Measurements from ENCODE around the gene MB21D2. TPM values are rescaled to one million over a fixed set of nuclear protein-coding genes. Genes with fewer than 3 reads are reported as not detected.

The MB21D2 gene
- polyA plus RNA-seq, 1 donor (not counting 4 experiments of a cell fraction or from before 2014, with no cell fraction given) = 9.0 TPM

GRCh38 chr3:192844486-192844765, 73.2 kb downstream of the MB21D2 start:
- no peak for DNase-seq (ENCODE audit: low read depth, low spot score)
- dilution Hi-C loops (cut with MboI; ENCODE audit: extremely low pct_ligation_motif_present, low sequenced_read_pairs) = no loop called here
- peaks cover 43% of the 10 kb centered on the region for H3K79me2 ChIP-seq (ENCODE audit: control insufficient read depth, insufficient read depth, low read length)

DNA sequence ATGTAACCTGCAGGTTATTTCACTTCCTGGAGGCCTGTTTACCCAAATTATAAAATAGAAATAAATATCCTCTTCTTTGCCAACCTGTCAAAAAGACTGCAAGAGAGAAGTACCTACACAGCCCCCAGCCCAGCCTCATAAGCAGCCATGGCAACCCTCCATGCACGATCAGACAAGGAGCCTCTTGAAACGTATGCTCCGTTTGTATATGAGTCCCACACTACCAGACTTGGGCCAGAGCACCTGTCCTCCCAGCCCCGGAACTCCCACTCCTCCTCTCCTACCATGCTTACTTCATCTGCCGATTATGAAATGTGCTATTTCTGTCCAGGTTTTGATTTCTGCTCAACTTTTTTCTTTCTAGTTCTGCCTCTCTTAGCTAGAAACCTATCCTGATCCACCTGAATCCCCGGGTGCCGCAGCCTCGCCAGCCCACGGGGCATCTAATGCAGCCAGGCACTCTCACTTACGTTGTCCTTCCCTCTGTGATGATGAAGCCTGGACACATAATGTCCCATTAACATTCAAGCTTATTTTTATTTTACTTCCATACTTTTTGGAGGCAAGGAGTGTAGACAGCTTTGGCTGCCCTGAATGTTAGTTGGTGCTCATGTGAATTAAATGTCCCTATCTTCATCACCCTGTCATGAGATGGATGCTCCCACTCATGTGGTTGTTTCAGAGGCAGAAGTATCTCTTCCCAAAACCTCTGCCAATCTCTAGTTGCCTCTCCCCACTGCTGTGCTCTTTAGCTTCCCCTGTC, 73.8 kb downstream of the MB21D2 start:
- H3K27ac ChIP-seq (ENCODE audit: control insufficient read depth, insufficient read depth, low read length) = no peak overlapping the region
- no peak overlapping the region for H3K9ac ChIP-seq (ENCODE audit: control insufficient read depth, extremely low read depth, insufficient read depth, low read length)
- H3K4me1 ChIP-seq (ENCODE audit: control insufficient read depth, extremely low read depth, insufficient read depth, low read length) = peaks cover 6% of the 10 kb centered on the region
- H2AFZ ChIP-seq (ENCODE audit: control insufficient read depth, low read length) = no peak overlapping the region
- peaks cover 5% of the 10 kb centered on the region for H3K9me1 ChIP-seq (ENCODE audit: control insufficient read depth, extremely low read depth, insufficient read depth, low read length)
- no peaks in the 10 kb centered on the region for H3K36me3 ChIP-seq (ENCODE audit: control insufficient read depth in 2 of 2, extremely low read depth in 1 of 2, insufficient read depth in 2 of 2, low read length in 2 of 2)
- no peaks in the 10 kb centered on the region for H3K27me3 ChIP-seq (ENCODE audit: control insufficient read depth, extremely low read depth, insufficient read depth, low read length)
- H4K20me1 ChIP-seq (ENCODE audit: control insufficient read depth, extremely low read depth, insufficient read depth, low read length) = no peaks in the 10 kb centered on the region
- no peak overlapping the region for H3K4me3 ChIP-seq (ENCODE audit: control insufficient read depth in 2 of 3, extremely low read depth in 1 of 3, insufficient read depth in 2 of 3, low read depth in 1 of 3, low read length in 3 of 3)
- DNase-seq (ENCODE audit: low read depth, low spot score) (no peak), FAIRE-seq (no peak)
- peaks cover 45% of the 10 kb centered on the region for H3K79me2 ChIP-seq (ENCODE audit: control insufficient read depth, insufficient read depth, low read length)
- TF ChIP-seq, protein P1, sequence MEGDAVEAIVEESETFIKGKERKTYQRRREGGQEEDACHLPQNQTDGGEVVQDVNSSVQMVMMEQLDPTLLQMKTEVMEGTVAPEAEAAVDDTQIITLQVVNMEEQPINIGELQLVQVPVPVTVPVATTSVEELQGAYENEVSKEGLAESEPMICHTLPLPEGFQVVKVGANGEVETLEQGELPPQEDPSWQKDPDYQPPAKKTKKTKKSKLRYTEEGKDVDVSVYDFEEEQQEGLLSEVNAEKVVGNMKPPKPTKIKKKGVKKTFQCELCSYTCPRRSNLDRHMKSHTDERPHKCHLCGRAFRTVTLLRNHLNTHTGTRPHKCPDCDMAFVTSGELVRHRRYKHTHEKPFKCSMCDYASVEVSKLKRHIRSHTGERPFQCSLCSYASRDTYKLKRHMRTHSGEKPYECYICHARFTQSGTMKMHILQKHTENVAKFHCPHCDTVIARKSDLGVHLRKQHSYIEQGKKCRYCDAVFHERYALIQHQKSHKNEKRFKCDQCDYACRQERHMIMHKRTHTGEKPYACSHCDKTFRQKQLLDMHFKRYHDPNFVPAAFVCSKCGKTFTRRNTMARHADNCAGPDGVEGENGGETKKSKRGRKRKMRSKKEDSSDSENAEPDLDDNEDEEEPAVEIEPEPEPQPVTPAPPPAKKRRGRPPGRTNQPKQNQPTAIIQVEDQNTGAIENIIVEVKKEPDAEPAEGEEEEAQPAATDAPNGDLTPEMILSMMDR (optimal IDR thresholded peaks at IDR 0.05 in 1 of 3, IDR thresholded peaks at IDR 0.05 in 1 of 3, conservative IDR thresholded peaks at IDR 0.05 in 1 of 3; ENCODE audit: extremely low read depth in 1 of 3, insufficient read depth in 2 of 3, low read length in 3 of 3) = no peak
- no peak for TF ChIP-seq EZH2 (IDR thresholded peaks at IDR 0.05; ENCODE audit: low read length)
- H3K9me3 ChIP-seq (ENCODE audit: control insufficient read depth, low read depth, low read length) = no peaks in the 10 kb centered on the region
- dilution Hi-C loops (cut with MboI; ENCODE audit: extremely low pct_ligation_motif_present, low sequenced_read_pairs) = no loop called here
- no peak overlapping the region for H3K4me2 ChIP-seq (ENCODE audit: control insufficient read depth, extremely low read depth, insufficient read depth, low read depth, low read length)

More at GRCh38 chr3:192844486-192844765, 73.2 kb downstream of the MB21D2 start:
- H4K20me1 ChIP-seq (ENCODE audit: control insufficient read depth, extremely low read depth, insufficient read depth, low read length) = no peaks in the 10 kb centered on the region
- no peak overlapping the region for H3K9ac ChIP-seq (ENCODE audit: control insufficient read depth, extremely low read depth, insufficient read depth, low read length)
- no peak overlapping the region for H2AFZ ChIP-seq (ENCODE audit: control insufficient read depth, low read length)
- H3K27me3 ChIP-seq (ENCODE audit: control insufficient read depth, extremely low read depth, insufficient read depth, low read length) = no peaks in the 10 kb centered on the region
- no peaks in the 10 kb centered on the region for H3K36me3 ChIP-seq (ENCODE audit: control insufficient read depth in 2 of 2, extremely low read depth in 1 of 2, insufficient read depth in 2 of 2, low read length in 2 of 2)
- no peak overlapping the region for H3K4me3 ChIP-seq (ENCODE audit: control insufficient read depth in 2 of 3, extremely low read depth in 1 of 3, insufficient read depth in 2 of 3, low read depth in 1 of 3, low read length in 3 of 3)
- H3K9me3 ChIP-seq (ENCODE audit: control insufficient read depth, low read depth, low read length) = no peaks in the 10 kb centered on the region
- H3K9me1 ChIP-seq (ENCODE audit: control insufficient read depth, extremely low read depth, insufficient read depth, low read length) = peaks cover 5% of the 10 kb centered on the region
- no peak overlapping the region for H3K27ac ChIP-seq (ENCODE audit: control insufficient read depth, insufficient read depth, low read length)
- FAIRE-seq = no peak
- TF ChIP-seq, protein P1 (optimal IDR thresholded peaks at IDR 0.05 in 1 of 3, IDR thresholded peaks at IDR 0.05 in 1 of 3, conservative IDR thresholded peaks at IDR 0.05 in 1 of 3; ENCODE audit: extremely low read depth in 1 of 3, insufficient read depth in 2 of 3, low read length in 3 of 3) = no peak
- no peak for TF ChIP-seq EZH2 (IDR thresholded peaks at IDR 0.05; ENCODE audit: low read length)
- no peak overlapping the region for H3K4me2 ChIP-seq (ENCODE audit: control insufficient read depth, extremely low read depth, insufficient read depth, low read depth, low read length)
- peaks cover 9% of the 10 kb centered on the region for H3K4me1 ChIP-seq (ENCODE audit: control insufficient read depth, extremely low read depth, insufficient read depth, low read length)
